IMR-90 (cell line): ENCODE data around the gene SYNGR4. TPM values are rescaled to one million over a fixed set of nuclear protein-coding genes. Genes with fewer than 3 reads are reported as not detected.
A peak's percentile ranks its signal among the peaks of the same experiment; 100 is the strongest.

Experiments used
- ATAC-seq: fragments of 200-7000 bp; cut with Tn5 transposase; 2 replicates; pipeline ENCODE4 v1.9.1; 2020; ENCODE audit warnings: low read depth, mild to moderate bottlenecking, moderate library complexity
- BruUV-seq: library from RNA; stranded (reverse); fragments of 400-500 nt; replicated peaks from 2 replicates; lab custom pipeline; 2021; lab: Mats Ljungman, UMichigan
- CTCF ChIA-PET: fragments of 300-600 bp; formaldehyde crosslinking; extraction: SDS; loops from one replicate; lab custom pipeline; 2021; ENCODE audit warnings: antibody characterized with exemption; lab: Yijun Ruan, JAX
- POLR2A ChIA-PET: fragments of 300-600 bp; sonication (Branson Sonifier 250); formaldehyde crosslinking; loops from one replicate; lab custom pipeline; 2022; ENCODE audit warnings: antibody characterized with exemption; ENCODE audit not compliant: unreplicated experiment; lab: Charles Lee
- DNase-seq: peaks from one replicate; pipeline ENCODE4 v3.0.0; 2013
- H2AFZ ChIP-seq: replicated peaks from 2 replicates; pipeline ENCODE3; 2013; ENCODE audit warnings: low read length, mild to moderate bottlenecking; ENCODE audit not compliant: poor library complexity
- H2AK5ac ChIP-seq: 2 replicates; pipeline ENCODE4 v1.6.1; 2013; ENCODE audit warnings: low read depth, low read length, inconsistent platforms
- H2AK9ac ChIP-seq: replicated peaks from 2 replicates; pipeline ENCODE3; 2013; ENCODE audit warnings: mild to moderate bottlenecking, low read depth, low read length, moderate library complexity; ENCODE audit not compliant: poor library complexity
- H2BK120ac ChIP-seq: 2 replicates; pipeline ENCODE4 v1.6.1; 2013; ENCODE audit warnings: low read depth, low read length, inconsistent platforms
- H2BK15ac ChIP-seq: 3 replicates; pipeline ENCODE4 v1.6.1; 2013; ENCODE audit warnings: low read depth, low read length, inconsistent platforms
- H2BK20ac ChIP-seq: 2 replicates; pipeline ENCODE4 v1.6.1; 2013; ENCODE audit warnings: low read depth, mild to moderate bottlenecking, inconsistent platforms, low read length, moderate library complexity
- H2BK5ac ChIP-seq: 2 replicates; pipeline ENCODE4 v1.6.1; 2013; ENCODE audit warnings: mild to moderate bottlenecking, low read depth, low read length, inconsistent platforms; ENCODE audit not compliant: poor library complexity, severe bottlenecking
- H3K14ac ChIP-seq: replicated peaks from 2 replicates; pipeline ENCODE4 v1.6.1; 2013; ENCODE audit warnings: low read depth, low read length, inconsistent platforms
- H3K18ac ChIP-seq: 2 replicates; pipeline ENCODE4 v1.6.1; 2013; ENCODE audit warnings: low read depth, low read length, control low read depth
- H3K23ac ChIP-seq: 2 replicates; pipeline ENCODE4 v1.6.1; 2013; ENCODE audit warnings: low read depth, low read length, inconsistent platforms
- H3K27ac ChIP-seq: 2 replicates; pipeline ENCODE4 v1.5.1; 2013; ENCODE audit warnings: mild to moderate bottlenecking, control low read depth, low read length; ENCODE audit not compliant: insufficient read depth
- H3K27me3 ChIP-seq: 2 replicates; pipeline ENCODE4 v1.6.1; 2013; ENCODE audit warnings: low read length; ENCODE audit not compliant: control insufficient read depth, insufficient read depth
- H3K36me3 ChIP-seq: 2 replicates; pipeline ENCODE4 v1.6.1; 2013; ENCODE audit warnings: low read length, mixed read lengths; ENCODE audit not compliant: control insufficient read depth, insufficient read depth
- H3K4ac ChIP-seq: 2 replicates; pipeline ENCODE4 v1.6.1; 2013; ENCODE audit warnings: low read depth, low read length, inconsistent platforms
- H3K4me1 ChIP-seq: 2 replicates; pipeline ENCODE4 v1.6.1; 2013; ENCODE audit warnings: low read length, mixed read lengths; ENCODE audit not compliant: control insufficient read depth, insufficient read depth
- H3K4me2 ChIP-seq: 2 replicates; pipeline ENCODE4 v1.6.1; 2013; ENCODE audit warnings: low read depth, mild to moderate bottlenecking, control low read depth, low read length, moderate library complexity
- H3K4me3 ChIP-seq: 2 replicates; pipeline ENCODE4 v1.5.1; 2013; ENCODE audit warnings: low read depth, mild to moderate bottlenecking, control low read depth, low read length, moderate library complexity; ENCODE audit not compliant: insufficient read depth
- H3K56ac ChIP-seq: 2 replicates; pipeline ENCODE4 v1.6.1; 2013; ENCODE audit warnings: low read length, inconsistent platforms; ENCODE audit not compliant: insufficient read depth; ENCODE audit errors: extremely low read depth
- H3K79me1 ChIP-seq, 2 experiments: 2 replicates each; pipeline ENCODE4 v1.6.1; 2013; ENCODE audit warnings: low read length in 2 of 2, inconsistent platforms in 1 of 2, low read depth in 1 of 2
- H3K9ac ChIP-seq: 2 replicates; pipeline ENCODE4 v1.6.1; 2013; ENCODE audit warnings: low read depth, low read length, control low read depth
- H3K9me1 ChIP-seq: 2 replicates; pipeline ENCODE4 v1.6.1; 2013; ENCODE audit warnings: low read length, inconsistent platforms; ENCODE audit not compliant: insufficient read depth
- H3K9me3 ChIP-seq: 2 replicates; pipeline ENCODE4 v1.6.1; 2013; ENCODE audit warnings: low read length; ENCODE audit not compliant: control insufficient read depth, insufficient read depth
- H4K20me1 ChIP-seq: 2 replicates; pipeline ENCODE4 v1.6.1; 2013; ENCODE audit warnings: low read length, inconsistent platforms; ENCODE audit not compliant: insufficient read depth
- H4K5ac ChIP-seq: 2 replicates; pipeline ENCODE4 v1.6.1; 2013; ENCODE audit warnings: mild to moderate bottlenecking, low read depth, low read length, control low read depth
- H4K8ac ChIP-seq, 2 experiments: 2 replicates each; pipeline ENCODE4 v1.6.1; 2013; ENCODE audit warnings: low read depth in 2 of 2, low read length in 2 of 2, control low read depth in 1 of 2, inconsistent platforms in 1 of 2
- H4K91ac ChIP-seq: 2 replicates; pipeline ENCODE4 v1.6.1; 2013; ENCODE audit warnings: low read depth, low read length, inconsistent platforms; ENCODE audit not compliant: insufficient read depth
- BHLHE40 ChIP-seq: fragments of 150-350 bp; IDR thresholded peaks from 2 replicates; pipeline ENCODE4 v1.6.1; 2016; ENCODE audit warnings: mild to moderate bottlenecking, low read depth, low read length
- CEBPB ChIP-seq: IDR thresholded peaks from 2 replicates; pipeline ENCODE4 v1.6.1; 2012; ENCODE audit warnings: low read depth, low read length, improper control_type of control experiment
- CHD1 ChIP-seq: IDR thresholded peaks from 2 replicates; pipeline ENCODE4 v1.6.1; 2012; ENCODE audit warnings: low read depth, low read length, improper control_type of control experiment
- FOS ChIP-seq: fragments of 150-350 bp; IDR thresholded peaks from 2 replicates; pipeline ENCODE4 v1.6.1; 2016; ENCODE audit warnings: low read depth, low read length
- MAFK ChIP-seq: IDR thresholded peaks from 2 replicates; pipeline ENCODE4 v1.6.1; 2012; ENCODE audit warnings: low read depth, low read length, improper control_type of control experiment
- MAZ ChIP-seq: IDR thresholded peaks from 2 replicates; pipeline ENCODE4 v1.6.1; 2012; ENCODE audit warnings: low read depth, mild to moderate bottlenecking, low read length, improper control_type of control experiment, moderate library complexity, borderline replicate concordance
- MXI1 ChIP-seq: IDR thresholded peaks from 2 replicates; pipeline ENCODE4 v1.6.1; 2012; ENCODE audit warnings: low read depth, mild to moderate bottlenecking, low read length, moderate library complexity, borderline replicate concordance
- NFE2L2 ChIP-seq: fragments of 150-350 bp; IDR thresholded peaks from 2 replicates; pipeline ENCODE4 v1.6.1; 2016; ENCODE audit warnings: low read depth, mild to moderate bottlenecking, low read length
- POLR2A ChIP-seq: IDR thresholded peaks from 2 replicates; pipeline ENCODE4 v1.6.1; 2012; ENCODE audit warnings: mild to moderate bottlenecking, low read depth, low read length
- RAD21 ChIP-seq: IDR thresholded peaks from 2 replicates; pipeline ENCODE4 v1.6.1; 2012; ENCODE audit warnings: low read length, improper control_type of control experiment
- RCOR1 ChIP-seq: IDR thresholded peaks from 2 replicates; pipeline ENCODE4 v1.6.1; 2012; ENCODE audit warnings: mild to moderate bottlenecking, low read length, improper control_type of control experiment; ENCODE audit not compliant: insufficient replicate concordance
- RFX5 ChIP-seq: IDR thresholded peaks from 2 replicates; pipeline ENCODE4 v1.8.0; 2012; ENCODE audit warnings: low read depth, mild to moderate bottlenecking, low read length, moderate library complexity
- SMC3 ChIP-seq: fragments of 150-350 bp; IDR thresholded peaks from 2 replicates; pipeline ENCODE4 v1.6.1; 2016; ENCODE audit warnings: low read depth, mild to moderate bottlenecking, antibody characterized with exemption, low read length, moderate library complexity
- WGBS, 2 experiments: methylation state at CpG; one replicate each; pipeline versions ENCODE4 v1.1.5 to v1.1.7; 2013; ENCODE audit warnings: missing lambda C conversion rate in 2 of 2; ENCODE audit not compliant: insufficient read length in 1 of 2; ENCODE audit errors: extremely low coverage in 2 of 2; 5-methylcytosine and 5-hydroxymethylcytosine counted together
- dilution Hi-C: fragments of 300-500 bp; cut with HindIII; formaldehyde crosslinking; loops from one replicate; pipeline ENCODE4 v1.14.3; 2018; ENCODE audit warnings: low sequenced_read_pairs; ENCODE audit not compliant: unreplicated experiment
- in situ Hi-C: fragments of 300-500 bp; cut with MboI; formaldehyde crosslinking; loops from 3 replicates; pipeline ENCODE4 v1.14.3; 2019; ENCODE audit warnings: low sequenced_read_pairs, inconsistent platforms, mixed read lengths
- intact Hi-C: fragments of 100-400 bp; cut with micrococcal nuclease; formaldehyde crosslinking; loops from 2 replicates; pipeline ENCODE4 v1.10.0; 2022
- polyA plus RNA-seq, 3 experiments: library from polyadenylated mRNA; depleted of rRNA; stranded (reverse); fragments of >200 nt; gene quantifications; 2 replicates each; pipeline ENCODE4 v1.2.3, GENCODE V29; 2012; ENCODE audit warnings: low replicate concordance in 1 of 3
- total RNA-seq: library from RNA; depleted of rRNA; stranded (reverse); fragments of >200 nt; gene quantifications from 2 replicates; pipeline ENCODE4 v1.2.3, GENCODE V29; 2012
- TF ChIP-seq, protein P1 (sequence below): fragments of 150-350 bp; IDR thresholded peaks from 2 replicates; pipeline ENCODE4 v1.6.1; 2017; ENCODE audit warnings: mild to moderate bottlenecking, antibody characterized with exemption, low read length, low read depth
- TF ChIP-seq, protein P2 (sequence below): fragments of 150-350 bp; IDR thresholded peaks from 2 replicates; pipeline ENCODE4 v1.6.1; 2016; ENCODE audit warnings: low read depth, mild to moderate bottlenecking, low read length, moderate library complexity, borderline replicate concordance
- TF ChIP-seq, protein P3 (sequence below): conservative IDR thresholded peaks from 2 replicates; pipeline ENCODE4 v1.5.1; 2012; ENCODE audit warnings: mild to moderate bottlenecking, low read depth, low read length, improper control_type of control experiment

The SYNGR4 gene
- total and polyA plus RNA-seq, 2 of the 4 experiments (the other 2 are of a cell fraction), result not detected

DNA sequence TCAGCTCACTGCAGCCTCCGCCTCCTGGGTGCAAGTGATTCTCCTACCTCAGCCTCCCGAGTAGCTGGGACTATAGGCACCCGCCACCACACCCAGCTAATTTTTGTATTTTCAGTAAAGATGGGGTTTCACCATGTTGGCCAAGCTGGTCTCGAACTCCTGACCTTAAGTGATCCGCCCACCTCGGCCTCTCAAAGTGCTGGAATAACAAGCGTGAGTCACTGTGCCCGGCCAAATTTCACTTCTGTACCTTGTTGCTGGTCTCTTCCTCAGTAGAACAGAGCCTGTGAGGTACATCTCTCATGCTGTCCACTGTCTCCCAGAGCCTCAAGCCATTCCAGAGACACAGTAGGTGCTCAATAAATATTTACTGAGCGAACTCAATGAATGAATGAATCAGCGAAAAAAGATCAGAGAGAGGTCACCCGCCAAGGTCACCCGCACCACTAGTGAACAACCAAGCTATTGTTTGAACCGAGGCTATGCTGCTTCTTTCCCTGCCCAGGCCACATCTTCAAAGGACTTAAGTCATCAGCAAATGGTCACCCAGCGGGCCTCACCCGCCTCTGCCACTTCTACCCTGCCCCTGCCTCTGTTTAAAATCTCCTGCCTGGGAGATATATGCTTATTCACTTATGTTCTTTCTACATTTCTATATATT, 9.7 kb upstream of the SYNGR4 start:
- H2BK20ac ChIP-seq, result no peak overlapping the region
- no peak overlapping the region for H3K23ac ChIP-seq
- H2BK120ac ChIP-seq, result no peak overlapping the region
- peak overlapping the region; percentile 9 for H2AK9ac ChIP-seq
- POLR2A ChIA-PET, result no interaction called here
- CTCF ChIA-PET, result no interaction called here
- TF ChIP-seq, protein P1, sequence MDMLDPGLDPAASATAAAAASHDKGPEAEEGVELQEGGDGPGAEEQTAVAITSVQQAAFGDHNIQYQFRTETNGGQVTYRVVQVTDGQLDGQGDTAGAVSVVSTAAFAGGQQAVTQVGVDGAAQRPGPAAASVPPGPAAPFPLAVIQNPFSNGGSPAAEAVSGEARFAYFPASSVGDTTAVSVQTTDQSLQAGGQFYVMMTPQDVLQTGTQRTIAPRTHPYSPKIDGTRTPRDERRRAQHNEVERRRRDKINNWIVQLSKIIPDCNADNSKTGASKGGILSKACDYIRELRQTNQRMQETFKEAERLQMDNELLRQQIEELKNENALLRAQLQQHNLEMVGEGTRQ, result no peak
- TF ChIP-seq POLR2A (no peak), RAD21 (no peak), CHD1 (no peak), RFX5 (no peak), NFE2L2 (no peak), SMC3 (no peak), FOS (no peak), MXI1 (no peak), BHLHE40 (no peak), MAZ (no peak), CEBPB (no peak), RCOR1 (no peak), MAFK (no peak)
- TF ChIP-seq, protein P2, sequence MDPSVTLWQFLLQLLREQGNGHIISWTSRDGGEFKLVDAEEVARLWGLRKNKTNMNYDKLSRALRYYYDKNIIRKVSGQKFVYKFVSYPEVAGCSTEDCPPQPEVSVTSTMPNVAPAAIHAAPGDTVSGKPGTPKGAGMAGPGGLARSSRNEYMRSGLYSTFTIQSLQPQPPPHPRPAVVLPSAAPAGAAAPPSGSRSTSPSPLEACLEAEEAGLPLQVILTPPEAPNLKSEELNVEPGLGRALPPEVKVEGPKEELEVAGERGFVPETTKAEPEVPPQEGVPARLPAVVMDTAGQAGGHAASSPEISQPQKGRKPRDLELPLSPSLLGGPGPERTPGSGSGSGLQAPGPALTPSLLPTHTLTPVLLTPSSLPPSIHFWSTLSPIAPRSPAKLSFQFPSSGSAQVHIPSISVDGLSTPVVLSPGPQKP, result no peak
- TF ChIP-seq, protein P3, sequence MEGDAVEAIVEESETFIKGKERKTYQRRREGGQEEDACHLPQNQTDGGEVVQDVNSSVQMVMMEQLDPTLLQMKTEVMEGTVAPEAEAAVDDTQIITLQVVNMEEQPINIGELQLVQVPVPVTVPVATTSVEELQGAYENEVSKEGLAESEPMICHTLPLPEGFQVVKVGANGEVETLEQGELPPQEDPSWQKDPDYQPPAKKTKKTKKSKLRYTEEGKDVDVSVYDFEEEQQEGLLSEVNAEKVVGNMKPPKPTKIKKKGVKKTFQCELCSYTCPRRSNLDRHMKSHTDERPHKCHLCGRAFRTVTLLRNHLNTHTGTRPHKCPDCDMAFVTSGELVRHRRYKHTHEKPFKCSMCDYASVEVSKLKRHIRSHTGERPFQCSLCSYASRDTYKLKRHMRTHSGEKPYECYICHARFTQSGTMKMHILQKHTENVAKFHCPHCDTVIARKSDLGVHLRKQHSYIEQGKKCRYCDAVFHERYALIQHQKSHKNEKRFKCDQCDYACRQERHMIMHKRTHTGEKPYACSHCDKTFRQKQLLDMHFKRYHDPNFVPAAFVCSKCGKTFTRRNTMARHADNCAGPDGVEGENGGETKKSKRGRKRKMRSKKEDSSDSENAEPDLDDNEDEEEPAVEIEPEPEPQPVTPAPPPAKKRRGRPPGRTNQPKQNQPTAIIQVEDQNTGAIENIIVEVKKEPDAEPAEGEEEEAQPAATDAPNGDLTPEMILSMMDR, result no peak
- H4K8ac ChIP-seq, result no peak overlapping the region
- no peak overlapping the region for H2BK15ac ChIP-seq
- H3K18ac ChIP-seq, result no peak overlapping the region
- H4K91ac ChIP-seq, result no peak overlapping the region
- no peak overlapping the region for H3K4ac ChIP-seq
- H2AK5ac ChIP-seq, result no peak overlapping the region
- no peak overlapping the region for H2AFZ ChIP-seq
- H3K9me3 ChIP-seq, result no peaks in the 10 kb centered on the region
- intact Hi-C loops (no loop called here), dilution Hi-C loops (no loop called here), in situ Hi-C loops (no loop called here)
- no peak overlapping the region; the same call in 1 of the 2 replicates for H3K14ac ChIP-seq
- no peak overlapping the region for H3K4me3 ChIP-seq
- no peak overlapping the region for H3K56ac ChIP-seq
- H2BK5ac ChIP-seq, result no peak overlapping the region
- WGBS, 2 experiments, result 64% methylated on average over 4 of the region's 15 CpGs; no CpG with 5 or more reads in 1 of the 2 experiments
- H3K9me1 ChIP-seq, result peaks cover 10% of the 10 kb centered on the region; the same call in 1 of the 2 replicates
- no peak overlapping the region for H4K5ac ChIP-seq
- no peaks in the 10 kb centered on the region for H3K79me1 ChIP-seq
- DNase-seq (peak; percentile 46), ATAC-seq (no peak)
- no peaks in the 10 kb centered on the region for H4K20me1 ChIP-seq
- H3K9ac ChIP-seq, result no peak overlapping the region
- H3K4me1 ChIP-seq, result no peaks in the 10 kb centered on the region
- no peaks in the 10 kb centered on the region for H3K27me3 ChIP-seq
- no peak overlapping the region for H3K27ac ChIP-seq
- H3K4me2 ChIP-seq, result no peak overlapping the region
- H3K36me3 ChIP-seq, result no peaks in the 10 kb centered on the region
- no TSS peak for BruUV-seq
